Chondrocyte (in vitro differentiated cells): ENCODE results near the gene LAMC3. TPM values are rescaled to one million over a fixed set of nuclear protein-coding genes. Genes with fewer than 3 reads are reported as not detected.

Experiments used
- DNase-seq: peaks from one replicate; pipeline ENCODE4 v3.0.0; 2021; ENCODE audit warnings: mixed read lengths, low spot score
- H3K27ac Mint-ChIP-seq: one replicate; pipeline ENCODE4 v1.8.0; 2021; ENCODE audit warnings: mild to moderate bottlenecking, moderate library complexity, mixed read lengths; ENCODE audit not compliant: unreplicated experiment
- H3K27me3 Mint-ChIP-seq: 2 replicates; pipeline ENCODE4 v1.8.0; 2021; ENCODE audit warnings: low read depth, mixed read lengths
- H3K36me3 Mint-ChIP-seq: 2 replicates; pipeline ENCODE4 v1.8.0; 2021; ENCODE audit warnings: low read depth, mixed read lengths
- H3K4me1 Mint-ChIP-seq: 2 replicates; pipeline ENCODE4 v1.8.0; 2021; ENCODE audit warnings: low read depth, mild to moderate bottlenecking, mixed read lengths
- H3K4me3 Mint-ChIP-seq: one replicate; pipeline ENCODE4 v1.8.0; 2021; ENCODE audit warnings: mild to moderate bottlenecking, moderate library complexity, mixed read lengths; ENCODE audit not compliant: unreplicated experiment
- H3K9me3 Mint-ChIP-seq: 2 replicates; pipeline ENCODE4 v1.8.0; 2021; ENCODE audit warnings: low read depth, mixed read lengths
- CTCF ChIP-seq: fragments of 200-600 bp; sonication (generic); IDR thresholded peaks from 2 replicates; pipeline ENCODE4 v1.5.0; 2021; ENCODE audit warnings: antibody characterized with exemption, mild to moderate bottlenecking, moderate library complexity
- total RNA-seq: library from RNA; stranded (reverse); gene quantifications from 3 replicates; pipeline ENCODE4 v1.2.1, GENCODE V29; 2021

LAMC3 gene
- total RNA-seq, 1 donor from 2014 or later = 1.2 TPM

- Mint-ChIP-seq H3K36me3 (no peaks in the 10 kb centered on the region), H3K4me3 (no peak overlapping the region), H3K27me3 (peaks cover 2% of the 10 kb centered on the region), H3K4me1 (no peaks in the 10 kb centered on the region), H3K27ac (no peak overlapping the region), H3K9me3 (no peaks in the 10 kb centered on the region)
- TF ChIP-seq CTCF = no peak
- DNase-seq = no peak
Observed at GRCh38 chr9:131080589-131080988, 71.6 kb downstream of the LAMC3 start.

- peaks cover 2% of the 10 kb centered on the region for H3K27me3 Mint-ChIP-seq
- H3K27ac Mint-ChIP-seq = no peak overlapping the region
- no peak overlapping the region for H3K4me3 Mint-ChIP-seq
- no peaks in the 10 kb centered on the region for H3K9me3 Mint-ChIP-seq
- H3K36me3 Mint-ChIP-seq = no peaks in the 10 kb centered on the region
- TF ChIP-seq CTCF = no peak
- DNase-seq = no peak
- H3K4me1 Mint-ChIP-seq = no peaks in the 10 kb centered on the region
Observed at GRCh38 chr9:131081868-131082267, 72.9 kb downstream of the LAMC3 start.

- no peaks in the 10 kb centered on the region for H3K4me1 Mint-ChIP-seq
- TF ChIP-seq CTCF = peak; percentile 13
- DNase-seq = no peak
- peaks cover 2% of the 10 kb centered on the region for H3K27me3 Mint-ChIP-seq
- no peaks in the 10 kb centered on the region for H3K36me3 Mint-ChIP-seq
- H3K4me3 Mint-ChIP-seq = no peak overlapping the region
- H3K9me3 Mint-ChIP-seq = no peaks in the 10 kb centered on the region
- no peak overlapping the region for H3K27ac Mint-ChIP-seq
Observed at GRCh38 chr9:131082774-131083512, 74.0 kb downstream of the LAMC3 start.

GRCh38 chr9:131084661-131085369, 75.8 kb downstream of the LAMC3 start:
- Mint-ChIP-seq H3K4me1 (no peaks in the 10 kb centered on the region), H3K27ac (no peak overlapping the region), H3K36me3 (no peaks in the 10 kb centered on the region), H3K27me3 (peaks cover 2% of the 10 kb centered on the region), H3K4me3 (no peak overlapping the region), H3K9me3 (no peaks in the 10 kb centered on the region)
- DNase-seq = no peak
- TF ChIP-seq CTCF = no peak

- no peak for TF ChIP-seq CTCF
- Mint-ChIP-seq H3K9me3 (no peaks in the 10 kb centered on the region), H3K4me1 (no peaks in the 10 kb centered on the region), H3K4me3 (no peak overlapping the region), H3K27me3 (peaks cover 2% of the 10 kb centered on the region), H3K36me3 (no peaks in the 10 kb centered on the region), H3K27ac (no peak overlapping the region)
- DNase-seq = no peak
Observed at GRCh38 chr9:131085370-131086122, 76.6 kb downstream of the LAMC3 start.
